Stimulated activated CD4-positive, alpha-beta T cell treated with anti-CD3 and anti-CD28 coated beads, Interleukin-4, amount 100 ng/mL, for 24 hours (primary cell): ENCODE results near the gene RPS6KA3.
"Not testable (repeated sequence)": the region's sequence is repeated elsewhere in the genome, so short reads cannot be mapped to it uniquely, and the experiment has no call there.

ENCODE experiments used
- DNase-seq: peaks from one replicate; pipeline ENCODE4 v3.0.0-alpha.2; 2020

Gene RPS6KA3

DNA sequence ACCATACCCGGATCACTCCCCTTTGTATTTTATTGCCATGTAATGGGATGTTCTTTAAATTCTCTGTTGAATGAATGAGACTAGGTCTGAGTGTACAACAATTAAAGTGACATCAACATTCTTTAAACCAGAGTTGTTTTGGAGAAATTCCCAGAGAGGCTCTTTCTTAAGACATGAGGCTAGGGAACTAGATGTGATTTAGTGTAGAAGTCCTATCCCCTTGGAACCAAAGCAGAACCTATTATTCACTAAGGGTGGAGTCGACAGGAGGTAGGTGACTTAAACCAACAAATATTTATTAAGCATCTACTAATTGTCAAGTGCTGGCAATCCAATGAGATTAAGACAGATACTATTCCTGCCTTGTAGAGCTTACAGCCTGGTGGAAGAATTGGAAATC lies 126.7 kb downstream of the RPS6KA3 start:
- DNase-seq, result no peak

DNA sequence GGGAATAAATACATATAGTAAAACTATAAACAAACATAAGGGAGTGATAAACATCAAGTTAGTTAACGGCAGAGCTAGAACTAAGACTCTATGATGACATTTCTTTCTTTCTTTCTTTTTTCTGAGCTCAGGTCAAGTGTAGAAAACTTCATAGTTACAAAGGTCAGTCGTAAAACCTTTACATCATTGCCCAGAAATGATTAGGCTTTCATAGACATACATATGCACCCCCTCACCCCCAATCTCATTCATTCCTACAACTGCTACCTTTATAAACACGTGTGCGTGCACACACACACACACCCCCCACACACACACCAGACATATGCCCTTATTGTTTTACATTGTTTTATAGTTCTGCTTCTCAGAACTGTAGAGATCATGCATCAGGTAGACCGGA lies 130.8 kb downstream of the RPS6KA3 start:
- DNase-seq, result no peak

DNA sequence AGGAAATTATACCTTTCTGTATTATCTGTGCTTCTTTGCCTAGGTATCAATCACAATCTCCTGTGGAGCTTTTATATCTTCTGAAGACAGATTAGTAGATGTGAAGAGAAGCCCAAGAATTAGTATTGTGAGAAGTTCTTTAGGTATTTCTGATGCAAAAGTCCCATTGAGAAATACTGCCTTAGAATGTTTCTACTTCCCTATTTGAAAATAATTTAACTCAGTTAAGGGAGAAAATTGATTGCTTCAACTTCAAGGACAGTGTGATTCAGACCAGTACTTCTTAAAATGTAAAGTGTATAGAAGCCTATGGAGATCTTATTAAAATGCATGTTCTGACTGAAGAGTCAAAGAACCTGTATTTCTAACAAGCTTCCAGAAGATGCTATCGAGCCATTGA lies 134.0 kb downstream of the RPS6KA3 start:
- no peak for DNase-seq

DNA sequence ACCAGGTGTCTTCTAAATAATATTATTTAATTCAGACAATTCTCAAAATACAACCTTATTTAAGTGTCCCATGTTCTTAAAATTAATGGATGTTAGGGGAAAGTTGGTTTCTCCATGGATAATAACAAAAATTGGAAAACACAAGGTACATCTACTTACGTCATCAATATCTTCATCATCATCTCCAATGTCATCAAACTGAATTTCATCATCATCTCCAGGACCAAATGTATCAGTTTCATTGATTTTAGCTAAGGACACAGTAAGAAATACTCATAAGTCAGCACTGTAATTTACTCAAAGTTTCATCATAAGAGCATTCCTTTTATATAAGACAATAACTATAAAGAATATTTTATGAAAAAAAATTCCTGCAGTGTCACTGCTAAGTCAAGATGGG lies 136.4 kb downstream of the RPS6KA3 start:
- DNase-seq, result no peak

DNA sequence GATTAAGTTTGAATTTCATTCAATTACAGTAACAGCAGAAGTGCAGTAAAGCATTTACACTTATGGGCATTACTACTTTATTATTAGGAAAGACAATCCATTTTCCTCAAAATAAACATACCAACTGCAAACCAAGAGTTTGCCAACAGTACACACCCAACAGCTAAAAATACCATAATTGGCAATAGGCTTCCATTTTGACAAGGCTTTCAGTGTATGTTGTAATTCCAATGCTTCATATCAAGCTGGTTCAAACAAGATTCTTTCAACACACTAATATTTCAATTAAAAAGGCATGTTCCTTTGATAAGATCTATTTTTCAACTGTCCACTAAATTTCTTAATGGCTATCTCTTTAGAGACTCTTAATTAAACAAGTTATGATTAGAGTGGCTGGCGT lies 137.2 kb downstream of the RPS6KA3 start:
- DNase-seq, result no peak

DNA sequence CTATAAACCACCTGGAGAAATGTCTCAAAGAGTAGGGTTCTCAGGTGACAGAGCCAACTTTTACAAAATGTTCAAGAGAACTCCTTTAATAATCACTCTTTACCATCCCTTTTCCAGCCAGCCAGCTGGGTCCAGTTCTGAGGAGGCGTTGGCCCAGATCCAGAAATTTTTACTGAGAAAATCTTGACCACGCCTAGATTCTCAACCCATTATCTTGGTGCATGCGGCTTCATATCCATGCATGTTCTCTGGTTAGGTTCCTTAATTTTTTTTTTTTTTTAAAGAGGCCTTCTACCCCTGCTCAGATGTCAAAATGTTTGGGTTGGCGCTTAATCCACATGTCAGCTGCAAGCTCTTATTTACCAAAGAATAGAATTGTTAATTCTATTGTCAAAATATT lies 138.0 kb downstream of the RPS6KA3 start:
- DNase-seq, result no peak

DNA sequence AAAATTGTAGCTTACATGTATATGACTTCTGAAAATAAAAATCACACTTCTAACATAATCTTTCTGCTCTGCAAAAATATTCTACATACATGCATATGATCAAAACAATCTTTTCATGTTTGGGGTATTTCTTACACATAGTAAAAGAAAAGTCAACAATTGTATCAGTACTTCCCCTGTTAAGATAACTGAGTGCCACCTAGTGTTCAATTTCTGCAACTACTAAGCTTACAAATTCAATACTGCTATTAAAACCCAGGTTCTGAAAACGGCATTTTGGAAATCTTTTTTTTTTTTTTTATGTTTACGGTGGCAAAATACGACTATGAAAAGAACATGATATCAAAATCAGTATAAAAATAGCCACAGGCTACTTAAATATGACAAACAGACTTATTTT lies 139.3 kb downstream of the RPS6KA3 start:
- DNase-seq, result not testable (repeated sequence)

DNA sequence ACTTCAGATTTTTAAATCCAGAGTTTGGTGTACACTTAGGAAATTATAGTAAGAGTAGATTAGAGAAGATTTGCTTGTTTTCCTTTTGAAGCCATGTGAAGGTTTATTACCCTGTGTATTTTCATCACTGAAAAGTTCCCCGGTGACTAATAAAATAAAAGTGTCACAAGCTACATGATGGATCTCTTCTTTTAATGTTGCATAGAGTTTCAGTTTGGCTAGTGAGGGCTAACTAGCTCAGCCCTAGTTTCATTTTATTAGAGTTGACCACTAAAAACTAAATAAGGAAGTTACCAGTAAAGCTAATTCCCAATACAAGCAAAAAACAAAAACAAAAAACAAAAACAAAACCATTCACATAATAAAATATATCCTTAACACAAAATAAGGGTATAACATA lies 139.9 kb downstream of the RPS6KA3 start:
- DNase-seq, result not testable (repeated sequence)

DNA sequence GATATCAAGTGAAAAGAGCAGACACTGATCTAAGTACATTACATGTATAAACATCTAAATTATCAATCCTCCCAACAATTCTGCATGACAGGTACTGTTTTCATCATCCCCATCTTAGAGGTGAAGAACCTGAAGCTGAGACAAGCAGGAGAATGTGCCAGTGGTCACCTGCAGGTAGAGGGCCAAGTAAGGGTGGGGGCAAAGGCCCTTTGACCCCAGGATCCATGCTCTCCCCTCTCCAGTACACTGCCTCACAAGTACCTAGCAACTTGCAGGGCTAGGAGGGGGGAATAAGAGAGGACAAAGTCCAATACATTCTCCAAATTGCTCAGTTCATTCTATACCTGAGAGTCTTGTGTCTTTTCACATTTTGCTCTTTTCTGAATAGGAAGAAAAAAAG lies 141.7 kb downstream of the RPS6KA3 start:
- DNase-seq, result no peak

DNA sequence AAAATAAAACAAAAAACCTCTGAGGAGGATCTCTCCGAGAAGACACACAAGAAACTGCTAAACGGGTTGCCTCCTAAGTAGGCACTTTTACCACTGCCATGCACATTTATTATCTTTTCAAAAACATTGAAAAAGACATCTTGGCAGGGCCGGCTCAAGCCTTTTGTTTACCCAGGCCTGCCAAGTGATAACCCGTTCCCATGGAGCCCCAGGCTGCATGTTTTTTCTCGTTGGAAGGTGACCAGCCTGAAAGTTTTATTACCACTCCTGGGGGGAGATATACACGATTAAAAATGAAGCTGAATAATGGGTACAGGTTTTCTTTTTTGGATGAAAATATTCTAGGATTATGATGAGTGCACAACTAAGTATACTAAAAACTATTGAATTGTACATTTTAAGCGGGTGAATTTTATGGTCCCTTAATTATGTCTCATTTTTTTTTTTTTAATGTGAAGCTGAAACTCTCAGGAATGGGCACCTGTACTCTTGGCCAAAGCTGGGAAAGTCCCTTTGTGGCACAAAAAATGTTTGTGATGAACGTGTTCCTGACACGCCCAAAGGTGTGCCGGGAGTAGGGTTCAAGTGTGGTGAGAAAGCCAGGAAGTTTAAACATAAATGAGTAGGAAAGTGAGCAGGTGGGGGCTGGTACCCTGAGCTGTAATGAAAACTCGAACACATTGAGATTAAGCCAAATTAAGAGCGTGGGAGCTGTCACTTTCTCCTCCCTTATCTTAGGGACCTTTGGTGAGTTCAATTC lies 148.5 kb downstream of the RPS6KA3 start:
- DNase-seq, result no peak

DNA sequence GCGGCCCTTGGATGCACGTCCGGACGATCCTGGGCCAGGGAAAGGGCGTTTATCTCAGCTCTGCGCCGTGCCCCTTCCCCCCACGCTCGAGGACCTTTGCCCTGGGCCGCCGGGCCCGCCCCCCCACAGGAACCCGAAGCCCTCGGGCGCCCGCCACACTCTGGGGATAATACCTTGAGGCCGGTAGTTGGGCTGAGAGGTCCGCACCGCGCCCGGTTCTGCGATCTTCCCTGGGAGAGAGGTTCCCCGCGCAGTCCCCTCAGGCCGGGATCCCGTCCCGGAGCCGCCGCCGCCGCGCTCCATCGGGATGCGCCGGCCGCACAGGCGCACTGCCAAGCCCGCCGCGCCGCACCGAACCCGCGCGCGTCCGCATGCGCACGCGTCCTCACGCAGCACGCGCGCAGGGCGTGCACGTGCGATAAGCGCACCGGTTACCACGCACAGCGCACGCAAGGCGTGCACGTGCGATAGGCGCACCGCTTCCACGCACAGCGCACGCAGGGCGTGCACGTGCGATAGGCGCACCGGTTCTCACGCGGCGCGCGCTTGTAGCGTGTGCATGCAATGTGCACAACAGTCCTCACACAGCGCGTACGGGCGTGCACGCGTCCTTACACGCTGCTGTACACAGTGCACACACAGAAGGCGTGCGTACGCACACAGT lies 150.0 kb downstream of the RPS6KA3 start, which contains the start of gene MAP7D2:
MAP7D2 (minus strand) TSS at position 331 of the 664 bp plus-strand sequence; CDS start at position 303, 28 bp downstream.
- DNase-seq, result no peak

DNA sequence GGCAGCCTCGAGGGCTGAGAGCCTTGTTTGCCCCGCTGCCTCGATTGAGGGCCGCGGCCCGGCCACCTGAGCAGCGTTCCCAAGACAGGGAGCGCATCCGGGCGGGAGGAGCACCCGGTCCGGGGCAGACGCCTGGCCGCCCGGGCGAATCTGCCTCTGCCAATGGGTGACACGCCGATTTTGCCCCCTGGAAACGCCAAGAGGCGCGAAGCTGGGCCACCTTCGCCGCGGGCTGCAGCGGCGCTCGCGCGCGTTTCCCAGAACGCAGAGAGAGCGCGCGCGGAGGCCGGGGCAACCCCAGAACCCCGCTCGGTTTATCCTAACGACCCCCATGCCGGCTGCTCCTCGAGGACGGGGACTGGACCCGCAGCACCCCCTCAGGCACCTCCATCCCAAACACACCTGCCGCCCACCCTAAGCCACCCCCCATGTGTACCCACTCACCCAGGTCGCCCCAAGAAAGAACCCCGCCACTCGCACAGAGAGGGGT lies 150.6 kb downstream of the RPS6KA3 start:
- DNase-seq, result no peak

DNA sequence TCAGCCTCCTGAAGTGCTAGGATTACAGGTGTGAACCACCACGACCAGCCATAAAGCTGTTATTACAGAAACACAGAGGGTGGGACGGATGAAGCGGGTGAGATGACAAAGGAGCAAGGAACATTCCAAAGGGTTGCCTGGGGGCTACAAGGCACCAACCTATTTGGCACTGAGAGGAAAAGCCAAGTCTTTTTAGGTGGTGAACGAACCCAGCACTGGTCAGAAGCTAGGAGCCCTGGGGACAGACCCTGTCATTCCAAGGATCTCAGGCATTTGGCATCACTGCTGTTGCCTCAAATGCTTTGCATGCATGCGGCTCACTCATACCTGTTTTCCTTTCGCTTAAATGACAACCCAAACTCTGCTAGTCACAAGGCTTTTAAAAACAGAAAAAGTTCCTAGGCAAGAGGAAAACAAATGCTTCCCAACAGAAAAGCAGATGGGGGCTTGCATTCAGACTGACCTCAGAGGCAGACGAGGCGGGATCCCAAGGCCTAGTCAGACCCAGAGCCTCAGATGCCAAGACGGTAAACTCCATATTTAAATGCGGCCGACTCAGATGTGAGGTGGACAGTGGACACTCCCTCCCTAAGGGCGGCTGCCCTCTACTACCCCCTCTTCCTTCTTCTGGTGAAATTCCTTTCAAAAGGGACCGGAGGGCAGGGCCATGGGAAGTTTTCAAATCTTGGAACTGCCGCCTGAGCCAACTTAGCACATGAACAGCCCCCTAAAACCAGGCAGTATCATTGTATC lies 154.5 kb downstream of the RPS6KA3 start:
- DNase-seq, result no peak

DNA sequence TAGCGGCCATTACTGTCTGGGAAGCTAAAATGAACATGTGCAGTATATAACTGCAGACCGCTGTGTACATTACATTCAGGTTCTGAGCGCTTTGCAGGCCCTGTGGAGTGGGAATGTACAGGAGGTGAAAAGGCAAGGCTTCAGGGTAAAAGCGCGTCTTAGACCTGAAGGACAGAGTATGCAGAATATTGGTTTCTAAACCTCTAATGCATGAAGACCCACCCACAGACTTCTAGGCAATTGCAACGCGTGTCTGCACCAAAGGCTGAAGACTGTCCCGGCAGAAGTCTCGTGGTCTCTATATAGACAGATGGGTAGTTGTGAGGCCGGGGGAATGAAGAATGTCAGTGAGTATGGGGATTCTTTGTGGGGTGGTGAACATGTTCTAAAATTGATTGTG lies 155.4 kb downstream of the RPS6KA3 start:
- DNase-seq, result no peak

DNA sequence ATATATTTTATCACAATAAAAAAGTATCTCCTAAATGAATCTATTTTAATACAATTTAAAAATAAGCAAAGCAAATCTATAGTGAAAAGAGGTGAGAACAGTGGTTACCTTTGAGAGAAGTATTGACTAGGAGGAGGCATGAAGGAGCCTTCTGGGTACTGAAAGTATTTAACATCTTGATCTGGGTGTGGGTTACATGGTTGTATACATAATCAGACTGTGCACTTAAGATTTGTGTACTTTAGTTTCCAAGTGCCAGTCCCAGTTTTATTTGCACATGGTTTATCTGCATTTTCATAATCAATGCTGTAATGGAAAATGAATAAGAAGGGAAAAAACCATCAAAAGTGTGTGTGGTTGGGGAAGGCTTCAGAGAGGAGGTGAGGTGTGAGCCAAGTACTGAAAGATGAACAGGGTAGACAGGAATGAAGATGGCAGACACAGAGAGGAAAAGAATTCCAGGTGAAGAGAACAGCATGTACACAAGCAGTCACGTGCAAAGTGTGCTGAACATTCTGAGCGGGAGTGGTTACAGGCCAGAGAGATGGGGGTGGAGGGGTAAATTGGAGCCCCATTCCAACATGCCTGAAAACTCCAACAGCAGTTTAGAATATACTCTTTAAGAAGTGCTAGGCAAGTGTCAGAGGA lies 164.7 kb downstream of the RPS6KA3 start:
- DNase-seq, result no peak
